ENCODE data around the gene TTC17. TPM values are rescaled to one million over a fixed set of nuclear protein-coding genes. Genes with fewer than 3 reads are reported as not detected.
"Not testable (repeated sequence)": the region's sequence is repeated elsewhere in the genome, so short reads cannot be mapped to it uniquely, and the experiment has no call there.

TTC17 gene
- total RNA-seq, 2 experiments from 2014 or later = 71.3 to 84.2 TPM

- no peak for DNase-seq (ENCODE audit: low spot score)
- intact Hi-C loops (cut with micrococcal nuclease; ENCODE audit: unreplicated experiment) = no loop called here
- peaks cover 9% of the 10 kb centered on the region for H3K4me1 ChIP-seq (ENCODE audit: insufficient read depth, low read length, poor library complexity, severe bottlenecking)
- H3K36me3 ChIP-seq (ENCODE audit: insufficient read depth, low read length) = peaks cover 89% of the 10 kb centered on the region
- H3K9me2 ChIP-seq (ENCODE audit: insufficient read depth, low read length) = no peaks in the 10 kb centered on the region
- ChIA-PET CTCF (ENCODE audit: unreplicated experiment) (no interaction called here), POLR2A (no interaction called here)
- H3K79me2 ChIP-seq (ENCODE audit: insufficient read depth, low read depth, low read length) = no peaks in the 10 kb centered on the region
- H3K4me2 ChIP-seq (ENCODE audit: low read length) = no peak overlapping the region
- TF ChIP-seq EZH2phosphoT487 (IDR thresholded peaks at IDR 0.05; ENCODE audit: borderline replicate concordance, low read depth, low read length) = no peak
- H3K9me3 ChIP-seq (ENCODE audit: low read length) = no peaks in the 10 kb centered on the region
- no peak overlapping the region for H3K27ac ChIP-seq (ENCODE audit: low read depth, low read length, poor library complexity, severe bottlenecking)
- H3K4me3 ChIP-seq (ENCODE audit: low read depth, low read length, poor library complexity, severe bottlenecking) = no peak overlapping the region
- no peaks in the 10 kb centered on the region for H4K20me1 ChIP-seq (ENCODE audit: insufficient read depth, low read length)
- BruUV-seq (replicated peaks) = no TSS peak
- no peak overlapping the region for H2AFZ ChIP-seq (ENCODE audit: low read length)
These were observed 41.4 kb downstream of the TTC17 start for GRCh38 chr11:43399983-43400630.

- no peak for DNase-seq (ENCODE audit: low spot score)
- POLR2A ChIA-PET = no interaction called here
- Histone ChIP-seq H3K36me3 (ENCODE audit: insufficient read depth, low read length) (peaks cover 98% of the 10 kb centered on the region), H3K4me2 (ENCODE audit: low read length) (no peak overlapping the region), H3K79me2 (ENCODE audit: insufficient read depth, low read depth, low read length) (no peaks in the 10 kb centered on the region), H3K9me2 (ENCODE audit: insufficient read depth, low read length) (no peaks in the 10 kb centered on the region), H3K9me3 (ENCODE audit: low read length) (no peaks in the 10 kb centered on the region), H3K27ac (ENCODE audit: low read depth, low read length, poor library complexity, severe bottlenecking) (no peak overlapping the region), H3K4me3 (ENCODE audit: low read depth, low read length, poor library complexity, severe bottlenecking) (no peak overlapping the region), H4K20me1 (ENCODE audit: insufficient read depth, low read length) (no peaks in the 10 kb centered on the region), H3K4me1 (ENCODE audit: insufficient read depth, low read length, poor library complexity, severe bottlenecking) (peaks cover 9% of the 10 kb centered on the region), H2AFZ (ENCODE audit: low read length) (no peak overlapping the region)
- no peak for TF ChIP-seq CTCF (conservative IDR thresholded peaks at IDR 0.05; ENCODE audit: low read length)
- TF ChIP-seq EZH2phosphoT487 (IDR thresholded peaks at IDR 0.05; ENCODE audit: borderline replicate concordance, low read depth, low read length) = no peak
- no TSS peak for BruUV-seq (replicated peaks)
- CTCF ChIA-PET (ENCODE audit: unreplicated experiment) = no interaction called here
- intact Hi-C loops (cut with micrococcal nuclease; ENCODE audit: unreplicated experiment) = no loop called here
These were observed 42.5 kb downstream of the TTC17 start for GRCh38 chr11:43401252-43401651.

GRCh38 chr11:43401811-43402210 lies 43.1 kb downstream of the TTC17 start:
- POLR2A ChIA-PET; H3K79me2 ChIP-seq (ENCODE audit: insufficient read depth, low read depth, low read length); H3K4me2 ChIP-seq (ENCODE audit: low read length); DNase-seq (ENCODE audit: low spot score); H4K20me1 ChIP-seq (ENCODE audit: insufficient read depth, low read length); BruUV-seq (replicated peaks); H3K9me2 ChIP-seq (ENCODE audit: insufficient read depth, low read length); H3K9me3 ChIP-seq (ENCODE audit: low read length); intact Hi-C loops (cut with micrococcal nuclease; ENCODE audit: unreplicated experiment); H2AFZ ChIP-seq (ENCODE audit: low read length); CTCF ChIA-PET (ENCODE audit: unreplicated experiment); H3K4me1 ChIP-seq (ENCODE audit: insufficient read depth, low read length, poor library complexity, severe bottlenecking); H3K4me3 ChIP-seq (ENCODE audit: low read depth, low read length, poor library complexity, severe bottlenecking); H3K27ac ChIP-seq (ENCODE audit: low read depth, low read length, poor library complexity, severe bottlenecking): not testable (repeated sequence)
- H3K36me3 ChIP-seq (ENCODE audit: insufficient read depth, low read length) = peaks cover 98% of the 10 kb centered on the region

All from OCI-LY7 (cell line).